Stimulated activated CD4-positive, alpha-beta T cell treated with anti-CD3 and anti-CD28 coated beads, Interleukin-4, amount 100 ng/mL, for 1 hour (primary cell): ENCODE data around the gene SLC6A1.
"Not testable (repeated sequence)": the region's sequence is repeated elsewhere in the genome, so short reads cannot be mapped to it uniquely, and the experiment has no call there.

Source experiments
- DNase-seq: peaks from one replicate; pipeline ENCODE4 v3.0.0-alpha.2; 2020

The SLC6A1 gene

DNA sequence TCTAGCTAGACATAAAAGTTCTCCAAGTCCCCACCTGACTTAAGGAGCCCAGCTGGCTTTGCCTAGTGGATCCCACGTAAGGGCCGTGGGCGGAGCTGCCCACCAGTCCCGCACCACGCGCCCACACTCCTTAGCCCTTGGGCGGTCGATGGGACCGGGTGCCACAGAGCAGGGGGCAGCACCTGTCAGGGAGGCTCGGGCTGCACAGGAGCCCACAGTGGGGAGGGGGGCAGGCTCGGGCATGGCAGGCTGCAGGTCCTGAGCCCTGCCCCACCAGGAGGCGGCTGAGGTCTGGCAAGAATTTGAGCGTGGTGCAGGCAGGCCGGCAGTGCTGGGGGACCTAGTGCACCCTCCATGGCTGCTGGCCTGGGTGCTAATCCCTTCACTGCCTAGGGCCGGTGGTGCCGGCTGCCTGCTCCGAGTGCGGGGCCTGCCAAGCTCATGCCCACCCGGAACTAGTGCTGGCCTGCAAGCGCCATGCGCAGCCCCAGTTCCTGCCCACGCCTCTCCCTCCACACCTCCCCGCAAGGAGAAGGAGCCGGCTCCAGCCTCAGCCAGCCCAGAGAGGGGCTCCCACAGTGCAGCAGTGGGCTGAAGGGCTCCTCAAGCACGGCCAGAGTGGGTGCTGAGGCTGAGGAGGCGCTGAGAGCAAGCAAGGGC, 78.7 kb downstream of the SLC6A1 start:
- DNase-seq: no peak

DNA sequence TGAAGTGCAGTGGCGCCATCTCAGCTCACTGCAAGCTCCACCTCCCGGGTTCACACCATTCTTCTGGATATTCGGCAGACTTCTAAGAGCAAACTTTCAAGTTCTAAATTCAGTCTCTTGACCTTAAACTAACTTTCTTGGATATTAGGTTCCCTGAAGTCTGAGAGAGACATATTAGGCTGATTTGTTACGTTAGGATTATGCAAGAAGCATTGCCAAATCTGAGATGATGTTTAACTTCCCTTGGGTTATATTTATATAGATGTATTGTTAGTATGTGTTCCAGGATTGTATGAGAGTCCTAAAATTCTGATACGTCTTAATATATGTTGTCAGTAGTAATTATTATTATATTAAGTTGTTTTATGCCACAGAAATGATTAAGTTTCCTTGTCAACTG, 80.1 kb downstream of the SLC6A1 start:
- no peak for DNase-seq

DNA sequence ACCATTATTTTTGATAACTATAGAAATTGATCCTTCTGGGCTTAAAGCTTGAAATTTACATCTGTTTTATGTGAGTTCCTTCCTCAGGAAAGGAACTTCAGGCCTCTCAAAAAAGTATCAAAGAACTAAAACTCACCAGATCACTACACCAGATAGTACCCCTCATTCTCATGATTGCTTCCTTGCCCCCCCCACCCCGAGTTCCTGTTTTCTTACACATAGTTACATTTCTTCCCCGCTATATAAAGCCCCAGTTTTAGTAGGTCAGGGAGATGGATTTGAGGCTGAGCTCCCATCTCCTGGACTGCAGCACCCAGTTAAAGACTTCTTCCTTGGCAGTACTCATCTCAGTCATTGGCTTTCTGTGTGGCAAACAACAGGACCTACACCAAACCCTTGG, 81.5 kb downstream of the SLC6A1 start:
- DNase-seq: no peak

DNA sequence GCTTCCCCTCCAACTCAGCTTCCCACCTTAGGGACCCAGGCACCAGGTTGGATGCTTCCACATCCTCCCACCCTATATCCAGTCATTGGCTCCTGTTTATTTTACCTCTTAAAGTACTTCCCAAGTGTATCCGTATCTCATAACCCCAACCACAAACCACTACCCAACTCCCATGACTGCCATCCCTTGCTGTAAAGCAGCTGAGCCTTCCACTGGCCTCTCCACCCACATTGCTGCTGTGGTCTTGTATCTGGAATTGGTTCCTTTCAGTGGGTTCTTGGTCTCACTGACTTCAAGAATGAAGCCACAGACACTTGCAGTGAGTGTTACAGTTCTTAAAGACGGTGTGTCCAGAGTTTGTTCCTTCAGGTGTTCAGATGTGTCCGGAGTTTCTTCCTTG, 81.9 kb downstream of the SLC6A1 start:
- no peak for DNase-seq

DNA sequence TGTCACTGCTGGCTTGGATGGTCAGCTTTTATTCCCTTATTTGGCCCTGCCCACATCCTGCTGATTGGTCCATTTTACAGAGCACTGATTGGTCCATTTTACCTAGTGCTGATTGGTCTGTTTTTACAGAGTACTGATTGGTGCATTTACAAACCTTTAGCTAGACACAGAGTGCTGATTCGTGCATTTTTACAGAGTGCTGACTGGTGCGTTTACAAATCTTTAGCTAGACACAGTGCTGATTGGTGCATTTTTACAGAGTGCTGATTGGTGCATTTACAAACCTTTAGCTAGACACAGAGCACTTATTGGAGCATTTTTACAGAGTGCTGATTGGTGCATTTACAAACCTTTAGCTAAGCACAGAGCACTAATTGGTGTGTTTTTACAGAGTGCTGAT, 82.6 kb downstream of the SLC6A1 start:
- DNase-seq: not testable (repeated sequence)

DNA sequence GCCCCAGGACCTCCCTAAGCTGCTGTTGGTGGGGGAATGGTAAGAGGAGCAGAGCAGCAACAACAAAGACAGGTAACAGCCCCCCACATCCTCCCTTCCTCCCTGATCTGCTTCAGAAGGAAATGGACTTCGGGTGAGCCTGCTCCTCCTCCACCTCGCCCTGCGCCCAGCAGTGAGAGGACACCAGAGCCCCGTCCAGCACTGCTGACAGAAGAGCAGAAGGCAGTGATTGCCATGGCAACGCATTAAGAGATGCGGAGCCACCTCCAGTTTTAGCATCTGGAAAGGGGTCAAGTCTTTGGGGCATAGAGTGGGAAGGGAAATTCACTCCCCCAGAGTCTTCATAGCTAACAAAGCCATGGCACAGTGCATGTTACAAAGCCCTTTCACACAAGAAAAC, 84.2 kb downstream of the SLC6A1 start:
- no peak for DNase-seq

DNA sequence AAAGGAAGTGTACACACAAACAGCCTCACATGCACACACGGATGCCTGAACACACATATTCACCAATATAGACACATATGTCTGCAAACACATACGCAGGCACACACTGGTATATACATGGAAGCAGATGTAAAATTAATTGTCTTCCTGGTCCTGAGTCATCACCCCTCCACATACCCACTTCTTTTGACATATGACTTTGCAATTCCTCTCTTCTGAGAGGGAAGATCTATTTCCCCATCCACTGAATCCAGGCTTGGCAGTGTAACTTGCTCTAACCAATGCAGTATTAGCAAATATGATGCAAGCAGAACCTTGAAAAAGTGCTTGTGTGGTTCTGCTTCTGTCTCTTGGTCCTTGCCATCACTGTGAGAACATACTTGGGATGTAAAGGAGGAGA, 84.9 kb downstream of the SLC6A1 start:
- no peak for DNase-seq

DNA sequence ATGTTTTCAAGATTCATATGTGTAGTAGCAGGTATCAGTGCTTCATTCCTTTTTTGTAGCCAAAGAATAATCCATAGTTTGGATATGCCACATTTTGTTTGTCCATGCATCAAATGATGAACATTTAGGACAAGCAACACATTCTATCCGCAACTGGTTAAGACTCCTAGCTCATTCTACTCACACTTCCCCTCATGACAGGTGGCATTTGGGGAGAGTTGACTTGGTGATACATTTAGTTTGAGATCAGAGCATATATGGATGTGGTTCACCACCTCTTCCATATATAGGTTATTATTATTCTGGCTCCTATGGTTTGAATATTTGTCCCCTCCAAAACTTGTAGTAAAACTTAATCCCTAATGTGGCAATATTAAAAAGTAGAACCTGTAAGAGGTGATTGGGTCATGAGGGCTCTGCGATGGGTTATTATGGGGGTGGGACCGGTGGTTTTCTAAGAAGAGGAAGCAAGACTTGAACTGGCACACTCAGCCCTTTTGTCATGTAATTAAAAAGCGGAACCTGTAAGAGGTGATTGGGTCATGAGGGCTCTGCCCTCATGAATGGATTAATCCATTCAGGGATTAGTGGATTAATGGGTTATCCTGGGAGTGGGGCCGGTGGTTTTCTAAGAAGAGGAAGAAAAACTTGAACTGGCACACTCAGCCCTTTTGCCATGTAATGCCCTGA, 86.4 kb downstream of the SLC6A1 start:
- DNase-seq: no peak

DNA sequence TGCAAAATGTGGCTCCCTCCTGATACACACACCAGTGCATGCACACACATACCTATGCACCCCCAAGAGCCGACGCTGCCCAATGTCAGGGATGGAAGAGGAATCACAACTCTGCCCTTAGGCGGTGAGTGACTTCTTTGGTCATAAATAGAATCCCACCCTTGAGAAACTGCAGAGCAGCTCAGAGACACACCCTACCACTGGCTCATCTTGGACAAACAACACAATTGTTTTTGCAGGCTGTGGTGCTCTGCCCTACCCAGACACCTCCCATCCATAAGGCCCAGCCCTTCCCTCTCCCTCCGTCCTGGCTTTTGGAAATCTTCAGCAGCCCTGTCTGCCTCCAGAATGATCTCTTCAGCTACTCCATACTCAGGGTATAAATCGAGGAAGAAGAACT, 87.9 kb downstream of the SLC6A1 start:
- DNase-seq: no peak

DNA sequence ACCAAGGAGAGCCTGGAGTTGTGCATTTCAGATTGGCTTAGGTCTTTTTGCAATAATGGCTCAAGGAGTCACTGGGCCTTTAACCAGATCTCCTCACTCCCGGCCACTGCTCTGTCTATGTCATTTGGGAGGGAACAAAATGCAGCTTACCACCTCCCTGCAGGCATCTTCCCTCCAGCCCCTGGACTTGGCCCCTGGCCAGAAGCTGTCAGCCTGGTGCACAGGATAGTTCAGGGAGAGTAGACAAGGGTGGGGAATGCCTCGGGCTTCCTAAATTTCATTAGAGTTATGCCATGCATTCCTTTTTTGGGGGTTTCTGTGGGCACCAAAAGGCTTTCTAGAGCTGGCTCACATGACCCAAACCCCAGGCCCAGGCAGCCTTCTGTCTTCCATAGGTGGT, 91.5 kb downstream of the SLC6A1 start:
- DNase-seq: no peak

DNA sequence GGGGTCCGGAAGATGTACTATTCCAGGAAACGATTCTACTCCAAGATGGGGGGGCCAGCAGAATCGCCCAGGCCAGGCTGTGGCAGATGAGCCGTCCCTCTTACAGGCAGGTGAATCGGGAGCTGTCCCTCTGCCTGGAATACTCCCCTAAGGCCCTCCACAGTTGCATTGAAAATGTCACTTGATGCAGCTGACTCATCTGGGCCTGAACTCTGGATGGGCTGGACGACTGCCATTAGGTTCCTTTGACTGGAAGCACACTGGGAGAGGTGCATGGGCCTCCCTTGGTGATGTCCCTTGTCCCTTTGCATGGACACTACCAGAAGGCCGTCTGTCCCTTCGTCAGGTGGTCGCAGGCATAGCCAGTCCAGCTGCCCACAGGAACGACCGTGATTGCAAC, 92.1 kb downstream of the SLC6A1 start:
- DNase-seq: no peak

DNA sequence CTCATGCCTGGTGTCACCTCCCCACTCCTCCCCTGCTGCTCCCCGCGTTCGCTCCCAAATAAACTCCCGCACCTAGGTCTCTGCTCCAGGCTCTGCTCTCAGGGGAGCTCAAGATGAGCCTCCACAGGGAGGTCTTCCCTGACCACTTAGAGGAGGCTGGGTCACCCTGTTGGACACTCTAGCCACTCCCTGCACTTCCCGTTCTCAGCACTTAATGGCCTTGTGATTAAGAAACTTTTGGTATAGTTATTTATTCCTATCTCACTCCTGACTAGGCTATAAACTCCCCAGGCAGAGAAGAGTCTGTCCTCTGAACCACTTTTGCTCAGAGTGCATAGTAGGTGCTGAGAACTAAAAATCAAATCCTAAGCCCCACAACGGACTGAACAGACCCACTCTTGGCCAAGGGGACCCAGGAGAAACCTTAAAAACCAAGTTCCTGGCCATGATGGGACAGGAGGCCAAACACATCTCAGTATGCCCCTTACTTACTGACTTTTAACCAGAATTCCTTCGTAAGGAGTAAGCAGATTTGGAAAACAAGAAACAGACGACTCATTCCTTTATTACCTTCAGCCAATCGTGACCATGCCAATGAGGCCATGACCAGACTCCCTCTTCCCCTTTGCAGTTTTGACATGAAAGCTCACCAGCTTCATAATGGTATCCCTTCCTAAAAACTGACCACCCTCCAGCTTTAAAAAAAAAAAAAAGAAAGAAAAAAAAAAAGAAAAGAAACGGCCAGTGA, 92.7 kb downstream of the SLC6A1 start:
- DNase-seq: no peak

DNA sequence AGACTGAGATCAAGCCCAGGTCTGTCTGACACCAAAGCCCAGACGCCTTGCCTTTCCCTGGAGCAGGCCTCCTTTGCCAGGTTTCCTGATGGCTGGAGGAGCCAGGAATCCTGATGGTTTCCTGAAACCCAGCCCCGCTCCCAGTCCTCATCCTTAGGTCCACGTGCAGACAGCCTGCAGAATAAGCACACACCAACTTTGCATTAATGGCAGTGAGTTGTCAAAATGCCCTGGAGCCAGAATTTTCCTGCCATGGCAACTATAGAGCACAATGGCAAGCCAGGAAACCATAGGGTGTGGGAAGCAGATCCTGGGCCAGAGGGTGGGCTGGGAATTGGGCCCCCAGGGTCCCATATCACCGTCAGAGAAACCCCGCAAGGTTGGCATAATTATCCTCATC, 94.3 kb downstream of the SLC6A1 start:
- no peak for DNase-seq

DNA sequence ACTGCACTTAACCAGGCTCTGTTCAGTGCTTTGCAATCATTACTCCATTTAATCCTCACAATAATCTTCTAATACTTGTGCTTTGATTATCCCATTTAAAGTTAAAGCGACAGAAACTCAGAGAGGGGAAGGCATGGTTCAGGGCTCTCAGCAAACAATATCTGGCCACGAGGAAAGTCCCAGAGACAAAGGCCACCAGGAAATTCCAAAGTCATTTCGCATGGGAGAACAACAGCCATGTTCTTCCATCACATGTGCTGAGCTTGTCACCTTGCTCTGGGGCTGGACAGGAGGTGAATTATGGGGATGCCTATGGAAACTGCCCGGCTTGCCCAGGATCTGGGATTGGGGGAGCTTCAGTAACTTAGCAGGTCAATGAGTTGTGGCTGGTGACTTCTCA, 95.5 kb downstream of the SLC6A1 start:
- DNase-seq: no peak

DNA sequence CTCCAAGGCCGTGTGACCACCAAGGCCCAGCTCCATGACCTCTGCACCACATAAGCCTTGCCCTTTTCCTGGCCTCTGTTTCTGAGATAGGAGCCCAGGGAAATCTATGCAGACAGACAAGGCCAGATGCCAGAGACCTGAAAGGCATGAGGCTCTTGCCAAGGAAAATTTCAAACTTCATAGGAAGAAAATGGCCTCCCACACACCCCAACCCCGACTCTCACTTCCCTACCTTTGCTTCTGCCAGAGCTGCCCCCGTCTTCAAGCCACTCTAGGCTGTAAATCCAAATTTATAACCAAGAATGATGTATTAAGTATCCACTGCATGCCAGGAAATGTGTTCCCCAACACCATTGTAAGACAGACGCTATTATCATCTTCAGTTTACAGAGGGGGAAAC, 96.3 kb downstream of the SLC6A1 start:
- no peak for DNase-seq
